Putamen (tissue), 1 donor: ENCODE measurements around the gene LHX8.

Experiments
- DNase-seq: peaks from one replicate; pipeline ENCODE4 v3.0.0-alpha.2; 2016; ENCODE audit warnings: low spot score

LHX8 gene

DNA sequence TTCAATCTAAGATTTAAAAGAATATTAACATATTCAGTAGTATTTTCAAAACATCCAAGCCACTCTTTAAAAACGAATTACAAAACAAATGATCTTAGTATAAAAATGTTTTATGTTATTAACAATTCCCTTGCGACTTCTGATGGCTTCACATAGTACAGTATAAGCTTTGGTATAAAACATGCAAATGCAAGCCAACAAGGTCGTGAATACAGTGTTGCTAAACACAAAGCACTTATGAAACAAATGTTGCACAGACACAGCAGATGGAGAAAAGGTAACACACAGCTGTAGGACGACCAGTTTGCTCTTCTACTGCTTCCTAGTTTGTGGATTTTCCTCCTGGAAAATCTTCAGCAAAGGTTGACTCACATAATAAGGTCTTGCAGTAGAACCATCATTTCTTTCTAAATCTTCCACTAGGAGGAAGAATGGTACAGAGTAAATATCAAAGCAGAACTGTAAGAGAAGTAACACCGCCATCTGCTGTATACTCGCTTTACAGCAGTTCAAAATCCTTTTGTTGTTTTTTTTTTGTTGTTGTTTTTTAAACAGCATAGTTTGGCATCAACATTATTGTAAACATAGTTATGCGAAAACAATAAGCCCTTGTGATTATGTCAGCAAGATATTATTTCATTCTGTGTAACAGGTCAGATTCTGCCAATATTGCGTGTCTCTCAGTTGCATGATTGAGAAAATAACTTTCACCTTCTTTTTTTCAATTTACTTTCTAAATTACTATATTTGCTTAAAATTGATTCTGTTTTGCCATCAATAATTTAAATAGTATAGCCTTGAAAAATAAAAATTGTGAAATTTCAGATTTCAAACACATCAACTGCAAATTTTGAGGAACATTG lies 69.5 kb downstream of the LHX8 start:
- DNase-seq, result peak; percentile 3

DNA sequence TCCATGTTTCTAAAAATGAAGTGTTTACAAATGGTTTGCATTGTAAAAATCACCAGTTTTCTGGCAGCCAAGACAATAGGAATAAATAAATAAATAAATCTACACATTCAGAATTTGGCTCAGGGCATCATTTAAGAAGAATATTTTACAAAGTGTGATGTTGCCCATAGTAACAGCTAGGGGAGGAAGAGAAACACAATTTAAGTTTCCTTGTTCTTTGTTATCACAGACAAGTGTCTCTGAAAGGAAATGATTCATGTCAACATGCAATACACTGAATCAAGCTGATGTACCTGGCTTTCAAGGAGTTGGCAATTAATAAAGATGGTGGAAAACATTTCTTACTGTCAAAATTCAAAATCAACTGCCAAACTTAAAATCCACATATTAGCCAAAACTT lies 74.7 kb downstream of the LHX8 start:
- DNase-seq, result no peak
